H1 (cell line): ENCODE results near the gene TWF2. TPM values are rescaled to one million over a fixed set of nuclear protein-coding genes. Genes with fewer than 3 reads are reported as not detected.

ENCODE experiments used
- CTCF ChIA-PET: fragments of 300-600 bp; sonication (Branson Sonifier 250); formaldehyde crosslinking; loops from one replicate; lab custom pipeline; 2021; ENCODE audit not compliant: partially characterized antibody; lab: Charles Lee
- POLR2A ChIA-PET: fragments of 300-600 bp; sonication (Branson Sonifier 250); formaldehyde crosslinking; loops from one replicate; lab custom pipeline; 2021; ENCODE audit warnings: inconsistent platforms; ENCODE audit not compliant: partially characterized antibody; lab: Charles Lee
- DNase-seq, 2 experiments: peaks; one replicate each; pipeline versions ENCODE4 v3.0.0 to v3.0.0-alpha.2; 2010 to 2022; ENCODE audit warnings: low spot score in 2 of 2, low read depth in 1 of 2, mixed read lengths in 1 of 2
- FAIRE-seq: peaks from 2 replicates; lab custom pipeline; 2011; peaks lifted over from hg19 to GRCh38; lab: Jason Lieb, UNC
- H2AFZ ChIP-seq: 2 replicates; pipeline ENCODE4 v1.8.1; 2012; ENCODE audit warnings: low read length, inconsistent platforms
- H2AK5ac ChIP-seq: 2 replicates; pipeline ENCODE4 v1.6.1; 2013; ENCODE audit warnings: low read depth, low read length
- H2BK120ac ChIP-seq: replicated peaks from 2 replicates; pipeline ENCODE3; 2013; ENCODE audit warnings: low read depth, low read length, inconsistent platforms
- H2BK12ac ChIP-seq: 2 replicates; pipeline ENCODE4 v1.6.1; 2013; ENCODE audit warnings: low read depth, low read length
- H2BK15ac ChIP-seq: 2 replicates; pipeline ENCODE4 v1.6.1; 2013; ENCODE audit warnings: low read length
- H2BK20ac ChIP-seq: 2 replicates; pipeline ENCODE4 v1.6.1; 2013; ENCODE audit warnings: low read length
- H2BK5ac ChIP-seq: 2 replicates; pipeline ENCODE4 v1.6.1; 2013; ENCODE audit warnings: low read depth, low read length
- H3K14ac ChIP-seq: 2 replicates; pipeline ENCODE4 v1.6.1; 2013; ENCODE audit warnings: inconsistent platforms; ENCODE audit not compliant: insufficient read length
- H3K18ac ChIP-seq: 2 replicates; pipeline ENCODE4 v1.6.1; 2013; ENCODE audit warnings: low read length; ENCODE audit errors: extremely low read depth
- H3K23ac ChIP-seq: 2 replicates; pipeline ENCODE4 v1.6.1; 2013; ENCODE audit warnings: inconsistent platforms; ENCODE audit not compliant: insufficient read length
- H3K23me2 ChIP-seq: 2 replicates; pipeline ENCODE4 v1.6.1; 2013; ENCODE audit warnings: low read depth, low read length
- H3K27ac ChIP-seq: 2 replicates; pipeline ENCODE4 v1.6.1; 2011; ENCODE audit warnings: low read depth, low read length, inconsistent platforms
- H3K27me3 ChIP-seq, 4 experiments: replicated peaks in 1 of 4; 1 replicate in 1 of 4; 2 replicates in 3 of 4; pipeline versions ENCODE4 v1.6.1 to v1.8.1; 2011 to 2013; ENCODE audit warnings: low read length in 3 of 4, mild to moderate bottlenecking in 3 of 4, inconsistent platforms in 2 of 4, mixed read lengths in 2 of 4, moderate library complexity in 1 of 4; ENCODE audit not compliant: control insufficient read depth in 3 of 4, insufficient read depth in 3 of 4; ENCODE audit errors: extremely low read depth in 1 of 4
- H3K36me3 ChIP-seq, 4 experiments: 2 replicates each; pipeline versions ENCODE4 v1.6.1 to v1.8.1; 2011 to 2013; ENCODE audit warnings: mild to moderate bottlenecking in 4 of 4, low read length in 3 of 4, moderate library complexity in 2 of 4, control low read depth in 1 of 4, inconsistent platforms in 1 of 4; ENCODE audit not compliant: insufficient read depth in 4 of 4, control insufficient read depth in 2 of 4
- H3K4ac ChIP-seq: replicated peaks from 2 replicates; pipeline ENCODE3; 2013; ENCODE audit warnings: low read length, low read depth, mixed read lengths, inconsistent platforms; ENCODE audit not compliant: insufficient read length
- H3K4me1 ChIP-seq, 4 experiments: replicated peaks in 1 of 4; 1 replicate in 1 of 4; 2 replicates in 3 of 4; pipeline versions ENCODE4 v1.6.1 to v1.8.1; 2011 to 2013; ENCODE audit warnings: low read length in 3 of 4, inconsistent platforms in 2 of 4, mixed read lengths in 1 of 4; ENCODE audit not compliant: insufficient read depth in 4 of 4, control insufficient read depth in 3 of 4
- H3K4me2 ChIP-seq, 2 experiments: 2 replicates each; pipeline versions ENCODE4 v1.6.1 to v1.8.1; 2011 to 2013; ENCODE audit warnings: low read depth in 2 of 2, low read length in 2 of 2, control low read depth in 1 of 2, inconsistent platforms in 1 of 2, mild to moderate bottlenecking in 1 of 2; ENCODE audit not compliant: insufficient read depth in 1 of 2
- H3K4me3 ChIP-seq, 4 experiments: fragments of 200-600, 300-600 bp in 1 of 4; sonication (generic), shearing (Covaris generic), sonication (Bioruptor Twin) in 1 of 4; 2 replicates each; pipeline versions ENCODE4 v1.5.1 to v1.8.1; 2011 to 2016; ENCODE audit warnings: low read length in 4 of 4, low read depth in 3 of 4, control low read depth in 2 of 4, inconsistent platforms in 2 of 4, mild to moderate bottlenecking in 2 of 4, mixed read lengths in 1 of 4, moderate library complexity in 1 of 4; ENCODE audit not compliant: insufficient read depth in 2 of 4; ENCODE audit errors: extremely low read depth in 1 of 4
- H3K56ac ChIP-seq: replicated peaks from 2 replicates; pipeline ENCODE3; 2013; ENCODE audit warnings: low read depth, mild to moderate bottlenecking, mixed read lengths, low read length, inconsistent platforms; ENCODE audit not compliant: insufficient read length
- H3K79me1 ChIP-seq: 2 replicates; pipeline ENCODE4 v1.6.1; 2013; ENCODE audit warnings: low read depth, low read length, control low read depth
- H3K79me2 ChIP-seq, 2 experiments: 2 replicates each; pipeline versions ENCODE4 v1.6.1 to v1.8.1; 2012 to 2013; ENCODE audit warnings: low read length in 2 of 2, mild to moderate bottlenecking in 2 of 2, inconsistent platforms in 1 of 2; ENCODE audit not compliant: insufficient read depth in 2 of 2, control insufficient read depth in 1 of 2
- H3K9ac ChIP-seq, 4 experiments: replicated peaks in 1 of 4; 1 replicate in 1 of 4; 2 replicates in 3 of 4; pipeline versions ENCODE4 v1.6.1 to v1.8.1; 2011 to 2013; ENCODE audit warnings: low read depth in 3 of 4, low read length in 3 of 4, control low read depth in 2 of 4, mild to moderate bottlenecking in 2 of 4, moderate library complexity in 2 of 4, inconsistent platforms in 1 of 4; ENCODE audit errors: extremely low read depth in 1 of 4
- H3K9me3 ChIP-seq, 2 experiments: 2 replicates each; pipeline versions ENCODE4 v1.6.1 to v1.8.1; 2012 to 2013; ENCODE audit warnings: mild to moderate bottlenecking in 2 of 2, moderate library complexity in 2 of 2, control low read depth in 1 of 2, inconsistent platforms in 1 of 2, low read depth in 1 of 2, low read length in 1 of 2, mixed read lengths in 1 of 2; ENCODE audit not compliant: insufficient read depth in 2 of 2
- H4K20me1 ChIP-seq, 2 experiments: replicated peaks in 1 of 2; 2 replicates each; pipeline versions ENCODE3 to v1.8.1; 2011 to 2013; ENCODE audit warnings: inconsistent platforms in 2 of 2, low read length in 2 of 2, mild to moderate bottlenecking in 1 of 2; ENCODE audit not compliant: insufficient read depth in 2 of 2, control insufficient read depth in 1 of 2
- H4K5ac ChIP-seq: 2 replicates; pipeline ENCODE4 v1.6.1; 2013; ENCODE audit warnings: low read length, low read depth, mixed read lengths, inconsistent platforms; ENCODE audit not compliant: insufficient read length
- H4K8ac ChIP-seq: 2 replicates; pipeline ENCODE4 v1.8.0; 2013; ENCODE audit warnings: mild to moderate bottlenecking, moderate library complexity, low read length, inconsistent platforms; ENCODE audit not compliant: insufficient read depth; ENCODE audit errors: extremely low read depth
- H4K91ac ChIP-seq: replicated peaks from 2 replicates; pipeline ENCODE3; 2013; ENCODE audit warnings: low read length, mixed read lengths, inconsistent platforms; ENCODE audit not compliant: insufficient read length
- JUN ChIP-seq: IDR thresholded peaks from 2 replicates; pipeline ENCODE4 v1.6.1; 2011; ENCODE audit warnings: low read depth, mild to moderate bottlenecking, improper control_type of control experiment, low read length
- JUND ChIP-seq: IDR thresholded peaks from 2 replicates; pipeline ENCODE4 v1.6.1; 2011; ENCODE audit warnings: mild to moderate bottlenecking, improper control_type of control experiment, low read length
- KDM5A ChIP-seq: fragments of 200-600 bp; IDR thresholded peaks from 2 replicates; pipeline ENCODE4 v1.7.1; 2012; ENCODE audit warnings: mild to moderate bottlenecking, low read length, inconsistent platforms, mixed read lengths
- NRF1 ChIP-seq: IDR thresholded peaks from 2 replicates; pipeline ENCODE4 v1.6.1; 2011; ENCODE audit warnings: mild to moderate bottlenecking, low read depth, low read length, improper control_type of control experiment
- POLR2A ChIP-seq, 2 experiments: IDR thresholded peaks; 1 replicate in 1 of 2; 2 replicates in 1 of 2; pipeline ENCODE4 v1.6.1; 2011; ENCODE audit warnings: low read depth in 2 of 2, low read length in 2 of 2, mild to moderate bottlenecking in 2 of 2; ENCODE audit errors: control extremely low read depth in 1 of 2
- POLR2AphosphoS5 ChIP-seq: IDR thresholded peaks from 2 replicates; pipeline ENCODE4 v1.6.1; 2011; ENCODE audit warnings: low read depth, low read length
- SP2 ChIP-seq: IDR thresholded peaks from 2 replicates; pipeline ENCODE4 v1.6.1; 2012; ENCODE audit warnings: mild to moderate bottlenecking, low read length, inconsistent platforms
- TBP ChIP-seq: IDR thresholded peaks from 2 replicates; pipeline ENCODE4 v1.6.1; 2011; ENCODE audit warnings: low read depth, low read length, improper control_type of control experiment
- TEAD4 ChIP-seq: IDR thresholded peaks from 2 replicates; pipeline ENCODE4 v1.6.1; 2012; ENCODE audit warnings: low read depth, low read length, inconsistent platforms, mixed read lengths
- YY1 ChIP-seq: IDR thresholded peaks from 2 replicates; pipeline ENCODE4 v1.6.1; 2011; ENCODE audit warnings: low read depth, mild to moderate bottlenecking, low read length
- WGBS, 2 experiments: shearing (Covaris generic) in 1 of 2; methylation state at CpG; one replicate each; pipeline versions ENCODE4 v1.1.6 to v1.1.7; 2013 to 2015; ENCODE audit warnings: low lambda C conversion rate in 2 of 2, mixed read lengths in 2 of 2, inconsistent platforms in 1 of 2, low coverage in 1 of 2, missing lambda C conversion rate in 1 of 2; ENCODE audit not compliant: insufficient replicate concordance in 2 of 2, insufficient coverage in 1 of 2, insufficient read length in 1 of 2; ENCODE audit errors: extremely low coverage in 1 of 2, missing lambda C conversion rate in 1 of 2; 5-methylcytosine and 5-hydroxymethylcytosine counted together
- polyA plus RNA-seq, 7 experiments: library from polyadenylated mRNA; depleted of rRNA in 3 of 7; stranded (reverse) in 5 of 7; unstranded in 2 of 7; fragments of >200 nt in 5 of 7; fragments of 200-250 nt in 2 of 7; gene quantifications; 1 replicate in 5 of 7; 2 replicates in 1 of 7; 4 replicates in 1 of 7; pipeline versions ENCODE4 v1.2.1 to v1.2.3, GENCODE V29; 2011 to 2013; ENCODE audit warnings: missing spikeins in 2 of 7, mixed read lengths in 2 of 7
- total RNA-seq: library from RNA; stranded (reverse); fragmentation: NEBNext Ultra II Directional; extraction: Animal tissue kit (Norgen Biotek cat#: 25700); gene quantifications from 2 replicates; pipeline ENCODE4 v1.2.1, GENCODE V29; 2021
- TF ChIP-seq, protein P1 (sequence below): IDR thresholded peaks from 2 replicates; pipeline ENCODE4 v1.6.1; 2011; ENCODE audit warnings: low read depth, mild to moderate bottlenecking, low read length; ENCODE audit not compliant: insufficient read depth

The TWF2 gene
- total and polyA plus RNA-seq, 2 of the 8 experiments (the other 6 are each of a cell fraction or from before 2014, with no cell fraction given) = 65.2 to 90.4 TPM

DNA sequence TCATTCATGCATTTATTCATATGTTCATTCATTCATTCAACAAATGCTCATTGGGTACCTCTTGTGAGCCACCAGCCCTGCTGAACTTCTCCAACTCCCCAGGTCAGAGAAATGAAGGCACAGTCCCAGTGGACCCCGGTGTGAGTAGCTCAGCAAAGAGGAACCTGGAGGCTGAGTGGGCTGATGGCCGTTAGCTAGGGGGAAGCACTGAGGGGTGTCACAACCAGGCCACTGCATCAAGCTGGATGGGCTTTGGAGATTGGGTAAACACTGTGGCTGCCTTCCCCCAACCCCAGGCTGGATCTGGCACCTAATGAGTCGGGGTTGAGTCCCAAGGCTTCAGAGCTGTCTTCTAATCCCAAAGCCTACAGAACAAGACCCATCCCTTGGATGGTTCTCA is 53.1 kb downstream of the TWF2 start:
- Histone ChIP-seq H3K18ac (no peak overlapping the region), H2AFZ (no peak overlapping the region), H4K8ac (no peak overlapping the region), H4K20me1 (no peaks in the 10 kb centered on the region), H3K23me2 (no peaks in the 10 kb centered on the region; the same call in 1 of the 2 replicates), H3K23ac (no peak overlapping the region), H3K4me1 (peaks cover 0 to 2% (median 1%) of the 10 kb centered on the region in 4 experiments; a peak in 2 of 7 replicates), H3K27ac (no peak overlapping the region), H3K56ac (no peak overlapping the region), H2BK5ac (no peak overlapping the region), H3K9me3 (no peaks in the 10 kb centered on the region), H2BK12ac (no peak overlapping the region), H3K79me2 (no peaks in the 10 kb centered on the region), H2BK20ac (no peak overlapping the region), H3K14ac (no peak overlapping the region), H3K4me3 (no peak overlapping the region), H3K4me2 (no peak overlapping the region), H3K79me1 (no peaks in the 10 kb centered on the region), H2BK120ac (no peak overlapping the region), H3K36me3 (no peaks in the 10 kb centered on the region), H3K4ac (no peak overlapping the region), H2BK15ac (no peak overlapping the region), H3K9ac (no peak overlapping the region), H2AK5ac (no peak overlapping the region), H4K91ac (no peak overlapping the region), H4K5ac (no peak overlapping the region), H3K27me3 (no peaks in the 10 kb centered on the region)
- ChIA-PET POLR2A (interaction anchor here (1.2 kb wide), 1 partner anchor 32 kb away, joined by 3 read pairs; the partner anchor contains the start of gene POC1A), CTCF (interaction anchor here (0.7 to 2.5 kb wide), 9 partner anchors 9 to 301 kb away, joined by 3 to 10 read pairs (median 4); no protein-coding TSS in a partner anchor)
- 83% methylated on average over 3 of the region's 3 CpGs; no CpG with 5 or more reads in 1 of the 2 experiments for WGBS, 2 experiments
- DNase-seq = no peak
- TF ChIP-seq NRF1 (no peak), JUN (no peak), JUND (no peak), POLR2AphosphoS5 (no peak), KDM5A (no peak), YY1 (no peak), POLR2A (IDR thresholded peaks at IDR 0.05; ENCODE audit: control extremely low read depth in 1 of 2, low read depth in 2 of 2, low read length in 2 of 2) (no peak), TEAD4 (no peak), TBP (no peak), SP2 (no peak)
- TF ChIP-seq, protein P1, sequence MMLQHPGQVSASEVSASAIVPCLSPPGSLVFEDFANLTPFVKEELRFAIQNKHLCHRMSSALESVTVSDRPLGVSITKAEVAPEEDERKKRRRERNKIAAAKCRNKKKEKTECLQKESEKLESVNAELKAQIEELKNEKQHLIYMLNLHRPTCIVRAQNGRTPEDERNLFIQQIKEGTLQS = no peak
- FAIRE-seq = no peak
